Measurements from ENCODE around the gene ENO2.

ENO2 gene

DNA sequence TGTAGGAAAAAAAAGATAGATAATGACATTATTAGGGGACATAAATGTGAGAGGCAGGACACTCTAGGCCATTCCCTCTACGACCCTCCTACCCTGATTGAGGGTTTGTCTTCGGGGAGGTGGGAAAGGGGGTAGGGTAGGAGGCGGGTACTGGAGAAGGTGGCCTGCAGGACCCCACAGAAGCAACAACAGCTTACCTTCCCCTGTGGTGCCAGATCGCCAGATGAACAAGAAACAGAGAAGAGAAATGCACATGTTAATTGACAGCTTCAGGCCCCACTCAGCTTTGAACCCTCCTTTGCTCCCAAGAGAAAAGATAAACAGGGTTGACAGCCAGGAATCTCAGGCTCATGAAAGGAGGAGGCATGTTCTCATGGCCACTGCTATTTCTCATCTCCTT lies 51.3 kb downstream of the ENO2 start:
- no peak for TF ChIP-seq TEAD4 (IDR thresholded peaks at IDR 0.05)
- no peak for TF ChIP-seq CREB1 (IDR thresholded peaks at IDR 0.05; ENCODE audit: low read depth)
- no peak for TF ChIP-seq ZBTB7A (IDR thresholded peaks at IDR 0.05; ENCODE audit: low read depth)
- TF ChIP-seq, protein P1, sequence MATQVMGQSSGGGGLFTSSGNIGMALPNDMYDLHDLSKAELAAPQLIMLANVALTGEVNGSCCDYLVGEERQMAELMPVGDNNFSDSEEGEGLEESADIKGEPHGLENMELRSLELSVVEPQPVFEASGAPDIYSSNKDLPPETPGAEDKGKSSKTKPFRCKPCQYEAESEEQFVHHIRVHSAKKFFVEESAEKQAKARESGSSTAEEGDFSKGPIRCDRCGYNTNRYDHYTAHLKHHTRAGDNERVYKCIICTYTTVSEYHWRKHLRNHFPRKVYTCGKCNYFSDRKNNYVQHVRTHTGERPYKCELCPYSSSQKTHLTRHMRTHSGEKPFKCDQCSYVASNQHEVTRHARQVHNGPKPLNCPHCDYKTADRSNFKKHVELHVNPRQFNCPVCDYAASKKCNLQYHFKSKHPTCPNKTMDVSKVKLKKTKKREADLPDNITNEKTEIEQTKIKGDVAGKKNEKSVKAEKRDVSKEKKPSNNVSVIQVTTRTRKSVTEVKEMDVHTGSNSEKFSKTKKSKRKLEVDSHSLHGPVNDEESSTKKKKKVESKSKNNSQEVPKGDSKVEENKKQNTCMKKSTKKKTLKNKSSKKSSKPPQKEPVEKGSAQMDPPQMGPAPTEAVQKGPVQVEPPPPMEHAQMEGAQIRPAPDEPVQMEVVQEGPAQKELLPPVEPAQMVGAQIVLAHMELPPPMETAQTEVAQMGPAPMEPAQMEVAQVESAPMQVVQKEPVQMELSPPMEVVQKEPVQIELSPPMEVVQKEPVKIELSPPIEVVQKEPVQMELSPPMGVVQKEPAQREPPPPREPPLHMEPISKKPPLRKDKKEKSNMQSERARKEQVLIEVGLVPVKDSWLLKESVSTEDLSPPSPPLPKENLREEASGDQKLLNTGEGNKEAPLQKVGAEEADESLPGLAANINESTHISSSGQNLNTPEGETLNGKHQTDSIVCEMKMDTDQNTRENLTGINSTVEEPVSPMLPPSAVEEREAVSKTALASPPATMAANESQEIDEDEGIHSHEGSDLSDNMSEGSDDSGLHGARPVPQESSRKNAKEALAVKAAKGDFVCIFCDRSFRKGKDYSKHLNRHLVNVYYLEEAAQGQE (IDR thresholded peaks at IDR 0.05; ENCODE audit: low read depth): no peak
- TF ChIP-seq USF1 (IDR thresholded peaks at IDR 0.05): no peak
- no peak for TF ChIP-seq EGR1 (IDR thresholded peaks at IDR 0.05)
- no peak for TF ChIP-seq CEBPB (IDR thresholded peaks at IDR 0.05)
- TF ChIP-seq EP300 (IDR thresholded peaks at IDR 0.05; ENCODE audit: borderline replicate concordance): no peak
- no peak for TF ChIP-seq TAF1 (IDR thresholded peaks at IDR 0.05; ENCODE audit: low read depth)
- TF ChIP-seq YY1 (IDR thresholded peaks at IDR 0.05; ENCODE audit: low read depth): no peak
- TF ChIP-seq TCF12 (IDR thresholded peaks at IDR 0.05; ENCODE audit: low read depth): no peak
- TF ChIP-seq NFIC (IDR thresholded peaks at IDR 0.05): no peak
- TF ChIP-seq MAX (IDR thresholded peaks at IDR 0.05): no peak

GRCh38 chr12:6966351-6966750 lies 52.0 kb downstream of the ENO2 start:
- TF ChIP-seq YY1 (IDR thresholded peaks at IDR 0.05; ENCODE audit: low read depth) (no peak), TAF1 (IDR thresholded peaks at IDR 0.05; ENCODE audit: low read depth) (no peak), FOXM1 (IDR thresholded peaks at IDR 0.05; ENCODE audit: borderline replicate concordance, low read depth) (no peak), EP300 (IDR thresholded peaks at IDR 0.05; ENCODE audit: borderline replicate concordance) (no peak), CREB1 (IDR thresholded peaks at IDR 0.05; ENCODE audit: low read depth) (no peak), NFIC (IDR thresholded peaks at IDR 0.05) (no peak), ZBTB7A (IDR thresholded peaks at IDR 0.05; ENCODE audit: low read depth) (no peak), USF1 (IDR thresholded peaks at IDR 0.05) (no peak), MAX (IDR thresholded peaks at IDR 0.05) (no peak), RAD21 (IDR thresholded peaks at IDR 0.05; ENCODE audit: low read depth) (no peak), TEAD4 (IDR thresholded peaks at IDR 0.05) (no peak), EGR1 (IDR thresholded peaks at IDR 0.05) (no peak)
- TF ChIP-seq, protein P1 (IDR thresholded peaks at IDR 0.05; ENCODE audit: low read depth): no peak

GRCh38 chr12:6967651-6968100 lies 53.3 kb downstream of the ENO2 start:
- no peak for TF ChIP-seq USF1 (IDR thresholded peaks at IDR 0.05)
- TF ChIP-seq EGR1 (IDR thresholded peaks at IDR 0.05): no peak
- no peak for TF ChIP-seq TCF12 (IDR thresholded peaks at IDR 0.05; ENCODE audit: low read depth)
- no peak for TF ChIP-seq TEAD4 (IDR thresholded peaks at IDR 0.05)
- TF ChIP-seq CREB1 (IDR thresholded peaks at IDR 0.05; ENCODE audit: low read depth): no peak
- no peak for TF ChIP-seq NFIC (IDR thresholded peaks at IDR 0.05)
- TF ChIP-seq FOXM1 (IDR thresholded peaks at IDR 0.05; ENCODE audit: borderline replicate concordance, low read depth): no peak
- no peak for TF ChIP-seq TAF1 (IDR thresholded peaks at IDR 0.05; ENCODE audit: low read depth)
- no peak for TF ChIP-seq ZBTB7A (IDR thresholded peaks at IDR 0.05; ENCODE audit: low read depth)
- TF ChIP-seq MAX (IDR thresholded peaks at IDR 0.05): no peak

DNA sequence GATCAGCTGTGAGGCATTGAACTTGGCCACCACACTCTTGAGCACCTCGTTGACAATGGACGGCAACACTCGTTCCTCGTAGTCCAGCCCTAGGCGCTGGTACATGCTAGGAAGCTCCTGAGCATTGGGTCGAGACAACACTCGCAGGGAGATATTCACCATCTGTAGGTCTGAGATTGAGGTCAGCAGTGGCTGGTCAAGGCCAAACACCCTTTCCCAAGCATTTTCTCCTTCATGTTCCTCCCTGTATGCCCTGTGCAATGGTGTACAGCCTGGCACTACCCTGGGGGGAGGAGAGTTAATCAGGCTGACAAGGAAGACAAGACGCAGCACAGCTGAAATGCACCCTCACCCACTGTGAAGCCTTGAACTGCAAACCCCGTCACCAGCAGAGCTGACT lies 54.0 kb downstream of the ENO2 start:
- TF ChIP-seq MAX (IDR thresholded peaks at IDR 0.05) (no peak), TCF12 (IDR thresholded peaks at IDR 0.05; ENCODE audit: low read depth) (no peak), EGR1 (IDR thresholded peaks at IDR 0.05) (no peak), EP300 (IDR thresholded peaks at IDR 0.05; ENCODE audit: borderline replicate concordance) (no peak), FOXM1 (IDR thresholded peaks at IDR 0.05; ENCODE audit: borderline replicate concordance, low read depth) (no peak), CREB1 (IDR thresholded peaks at IDR 0.05; ENCODE audit: low read depth) (no peak), NFIC (IDR thresholded peaks at IDR 0.05) (no peak), CEBPB (IDR thresholded peaks at IDR 0.05) (no peak), TAF1 (IDR thresholded peaks at IDR 0.05; ENCODE audit: low read depth) (no peak), USF1 (IDR thresholded peaks at IDR 0.05) (no peak), YY1 (IDR thresholded peaks at IDR 0.05; ENCODE audit: low read depth) (no peak), ZBTB7A (IDR thresholded peaks at IDR 0.05; ENCODE audit: low read depth) (no peak), RAD21 (IDR thresholded peaks at IDR 0.05; ENCODE audit: low read depth) (no peak), TEAD4 (IDR thresholded peaks at IDR 0.05) (no peak)
- TF ChIP-seq, protein P1 (IDR thresholded peaks at IDR 0.05; ENCODE audit: low read depth): no peak
